ENCODE measurements around the gene CDON. TPM values are rescaled to one million over a fixed set of nuclear protein-coding genes. Genes with fewer than 3 reads are reported as not detected.

The CDON gene
- total RNA-seq, 1 donor from 2014 or later, result 25.8 TPM

DNA sequence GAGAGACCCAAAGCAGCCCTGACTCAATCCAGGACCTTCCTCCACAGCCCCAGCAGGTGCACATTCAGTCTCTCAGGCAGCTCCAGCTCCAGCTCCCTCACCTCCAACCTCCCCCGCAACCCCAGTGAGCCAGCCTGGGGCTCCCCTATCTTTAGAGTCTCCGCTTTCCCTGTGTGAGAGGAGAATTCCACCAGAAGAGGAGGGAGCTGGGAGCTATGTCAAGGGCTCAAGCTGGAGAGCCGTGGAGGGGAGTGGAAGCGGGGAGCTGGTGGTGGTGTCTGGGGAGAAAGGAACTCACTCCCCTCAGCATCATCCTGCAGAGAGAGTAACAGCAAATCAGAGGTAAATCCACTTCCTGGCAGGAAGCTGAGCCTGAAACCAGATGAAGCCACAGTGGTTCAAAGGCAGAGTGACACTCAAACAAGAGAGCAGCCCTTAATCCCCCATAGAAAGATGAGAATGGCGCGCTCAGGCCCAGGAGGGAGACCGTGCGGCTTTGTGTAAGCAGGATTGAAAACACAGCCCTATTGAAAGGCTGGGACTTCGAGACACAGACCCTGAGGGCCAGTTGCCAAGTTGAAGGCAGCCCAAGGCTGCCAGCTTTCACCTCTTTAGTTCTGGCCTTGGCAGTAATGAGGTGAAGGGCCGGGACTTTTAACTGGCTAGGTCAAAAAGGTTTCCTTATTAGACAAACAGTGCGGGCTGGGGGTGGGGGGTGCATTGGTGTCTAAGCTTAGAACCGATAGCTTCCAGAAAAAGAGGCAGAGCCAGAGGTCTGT is 21.4 kb upstream of the CDON start:
- DNase-seq (ENCODE audit: low spot score), result no peak

DNA sequence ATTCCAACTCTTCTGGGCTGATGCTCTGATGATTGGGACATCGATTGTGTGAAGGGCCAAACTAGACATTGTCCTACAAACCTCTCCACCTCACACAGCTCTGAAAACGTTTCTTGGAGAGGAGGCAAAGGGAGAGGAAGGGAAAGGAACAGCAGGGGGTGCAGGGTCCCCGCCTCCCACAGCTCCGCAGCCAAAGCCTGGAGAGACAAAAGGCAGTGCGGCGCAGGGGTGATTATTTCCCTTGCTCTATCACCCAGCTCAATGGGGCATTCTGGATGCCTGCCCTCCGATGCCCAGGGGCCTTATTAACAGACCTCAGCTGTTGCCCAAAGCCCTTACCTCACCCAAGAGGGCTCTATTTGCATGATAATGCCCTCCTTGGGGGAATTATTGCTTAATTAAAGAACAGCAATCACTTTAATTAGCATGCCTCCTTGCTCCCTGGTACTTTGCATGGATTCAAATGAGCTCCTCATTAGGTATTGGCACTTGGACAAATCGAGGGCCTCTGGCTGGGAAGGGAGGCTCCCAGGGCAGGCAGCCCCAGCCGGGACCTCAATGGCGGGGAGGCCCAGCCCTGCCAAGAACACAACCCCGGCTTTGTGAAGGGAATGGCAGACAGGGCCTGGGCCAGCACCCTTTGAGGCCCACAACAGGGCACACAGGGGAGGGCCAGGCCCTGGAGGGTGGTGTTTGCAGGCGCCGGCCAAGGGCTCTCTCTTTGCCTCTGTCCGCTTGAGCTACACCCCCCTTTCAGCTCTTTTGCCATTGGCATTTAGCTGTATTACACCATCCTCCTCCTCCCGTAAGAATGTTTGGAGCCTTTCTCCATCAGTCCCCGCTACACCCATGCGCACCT is 19.8 kb upstream of the CDON start:
- DNase-seq (ENCODE audit: low spot score), result no peak

DNA sequence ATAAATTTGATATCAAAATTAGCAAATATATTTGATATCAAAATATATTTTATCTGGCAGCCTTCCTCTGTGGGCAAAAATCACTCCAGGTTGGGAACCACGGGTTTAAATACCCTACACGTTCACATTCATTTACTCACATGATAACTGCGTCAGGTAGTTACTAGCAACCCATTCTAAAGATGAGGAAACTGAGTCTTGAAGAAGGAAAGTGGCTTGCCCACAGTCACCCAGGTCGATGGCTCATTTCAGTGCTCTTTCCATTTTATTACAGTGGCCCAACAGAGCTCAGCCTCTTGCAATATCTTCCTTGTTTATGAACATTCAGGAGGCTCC is 19.2 kb upstream of the CDON start:
- no peak for DNase-seq (ENCODE audit: low spot score)

DNA sequence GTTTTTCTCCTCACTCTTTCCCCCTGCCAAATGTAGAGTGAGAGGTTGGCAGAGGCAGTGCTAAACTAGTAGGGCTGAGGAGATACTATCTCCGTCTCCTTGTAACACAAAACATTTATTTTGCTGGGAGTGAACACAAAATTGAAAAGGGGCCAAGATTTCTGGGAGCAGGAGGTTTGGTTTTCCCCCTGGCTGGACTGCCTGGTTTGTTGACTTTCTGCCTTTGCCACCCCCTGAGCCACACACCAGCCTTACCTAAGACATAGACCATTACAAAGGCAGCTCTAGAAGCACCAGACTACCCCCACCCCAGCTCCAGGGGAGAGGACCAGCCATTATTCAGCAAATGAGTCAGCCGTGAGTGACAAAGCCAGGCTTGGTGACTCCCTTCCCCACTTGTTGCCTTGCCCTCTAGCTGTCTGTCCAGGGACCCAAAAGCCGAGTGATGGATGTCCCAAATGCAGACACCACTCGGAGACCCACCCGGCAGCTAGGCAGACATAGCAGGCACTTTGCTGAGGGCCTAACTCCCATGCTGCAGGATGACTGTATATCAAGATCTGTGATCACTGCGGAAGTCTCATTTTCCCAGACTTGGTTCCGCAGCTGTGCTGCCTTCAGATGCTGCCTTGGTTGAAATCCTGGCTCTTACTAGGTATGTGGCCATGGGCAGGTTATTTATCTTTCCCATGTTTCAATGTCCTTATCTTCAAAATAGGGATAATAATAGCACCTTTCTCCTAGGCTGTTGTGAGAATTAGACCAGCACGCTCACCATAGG is 17.7 kb upstream of the CDON start:
- no peak for DNase-seq (ENCODE audit: low spot score)

DNA sequence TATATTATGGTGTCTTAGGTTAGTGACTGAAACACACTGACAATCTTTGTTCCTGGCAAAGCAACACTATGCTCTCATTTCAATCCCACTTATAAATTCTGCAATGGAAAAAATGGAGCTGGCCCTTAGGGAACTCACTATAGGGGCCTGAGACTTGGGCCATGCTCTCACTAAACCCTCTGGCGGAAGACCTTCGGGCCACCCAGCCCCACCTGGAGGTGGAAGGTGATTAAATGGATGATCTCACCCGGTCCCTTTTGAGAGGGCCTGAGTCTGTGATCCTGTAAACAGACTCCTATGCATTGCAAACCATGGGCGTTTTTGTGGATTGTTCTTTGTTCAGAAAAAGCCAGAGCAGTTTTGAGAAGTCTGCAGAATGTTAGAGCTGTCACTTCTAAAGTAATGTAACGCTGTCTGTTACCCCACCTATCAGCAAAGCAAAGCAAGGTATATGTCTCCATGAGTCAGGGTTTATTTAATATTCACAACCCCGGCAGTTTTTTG is 17.0 kb upstream of the CDON start:
- DNase-seq (ENCODE audit: low spot score), result no peak

DNA sequence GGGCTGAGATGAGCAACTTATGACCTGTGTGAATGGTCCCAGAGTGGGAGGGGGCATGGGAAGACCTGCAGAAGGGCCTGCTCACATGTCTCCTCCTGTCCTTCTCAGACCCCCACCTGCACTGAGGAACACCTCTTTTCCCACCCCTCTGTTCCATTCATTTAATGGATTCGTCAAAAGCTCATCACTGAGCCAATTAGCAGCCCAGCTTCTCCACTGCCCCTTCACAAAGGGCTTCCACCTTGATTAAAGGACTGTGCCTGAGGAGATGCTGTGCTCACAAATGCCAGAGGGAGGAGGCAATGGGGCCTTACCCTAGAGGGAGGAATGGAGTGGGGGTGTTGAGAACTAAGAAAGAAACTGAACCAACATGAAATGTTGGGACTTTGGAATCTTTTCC is 14.0 kb upstream of the CDON start:
- no peak for DNase-seq (ENCODE audit: low spot score)

DNA sequence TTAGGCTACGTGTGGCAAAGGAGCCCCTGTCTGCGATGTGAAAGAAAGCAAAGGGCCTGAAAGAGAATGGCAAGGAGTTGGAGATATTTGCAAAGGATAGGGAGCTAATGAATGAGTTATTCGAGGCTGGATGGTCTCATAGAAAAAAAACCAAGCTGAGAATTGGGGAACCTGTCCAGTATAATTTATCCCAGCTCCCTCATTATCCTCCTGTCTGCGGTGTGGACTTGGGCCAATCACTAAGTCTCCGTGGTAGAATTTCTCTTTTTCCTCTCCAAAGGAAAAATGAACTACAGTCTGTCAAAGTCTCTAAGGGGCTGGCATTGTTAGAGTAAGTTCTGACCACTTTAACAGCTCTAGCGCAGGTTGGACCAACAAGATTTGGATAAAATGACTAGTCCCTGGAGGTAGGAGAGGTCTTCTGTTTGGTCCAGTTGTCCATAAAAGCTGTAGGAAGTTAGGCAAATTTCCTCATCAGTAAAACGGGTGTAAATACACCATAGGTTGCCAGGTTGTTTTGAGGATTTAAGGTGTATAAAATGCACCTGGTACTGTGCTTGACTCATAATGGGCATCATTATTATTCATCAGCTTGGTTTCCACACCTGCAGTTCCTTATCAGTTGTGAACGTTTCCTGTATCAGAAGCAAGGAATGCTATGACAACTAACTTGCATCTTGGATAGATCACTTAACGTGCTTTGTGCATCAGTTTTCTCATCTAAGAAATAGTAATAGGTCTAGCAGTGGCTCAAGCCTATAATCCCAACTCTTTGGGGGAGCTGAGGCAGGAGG is 10.3 kb upstream of the CDON start:
- no peak for DNase-seq (ENCODE audit: low spot score)

DNA sequence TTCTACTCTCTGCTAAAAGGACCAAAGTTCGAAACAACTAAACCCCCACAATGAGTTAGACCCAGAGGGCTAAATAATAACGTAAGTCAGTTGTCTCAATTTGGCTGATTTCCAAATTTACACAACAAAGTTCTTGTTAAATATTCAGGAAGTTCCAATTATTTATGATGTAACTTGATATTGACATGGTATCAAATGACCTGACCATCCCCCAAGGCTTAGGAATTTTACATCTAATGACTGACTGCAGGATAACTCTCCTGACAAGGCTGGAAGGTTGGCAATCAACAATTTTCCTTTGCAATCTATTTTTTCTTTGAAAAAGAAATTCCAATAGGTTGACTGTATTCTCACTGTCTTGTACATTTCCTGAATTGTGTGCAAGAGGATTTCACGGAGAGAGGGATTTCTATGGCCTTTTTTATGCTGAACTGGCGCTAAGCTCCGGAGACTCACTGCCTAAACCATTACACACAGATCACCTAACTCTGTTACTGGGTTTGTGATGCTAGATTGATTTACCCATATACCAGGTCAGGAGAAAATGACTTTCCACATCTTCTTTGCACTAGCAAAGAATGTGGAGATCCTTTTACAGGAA is 9.6 kb upstream of the CDON start:
- DNase-seq (ENCODE audit: low spot score), result no peak

DNA sequence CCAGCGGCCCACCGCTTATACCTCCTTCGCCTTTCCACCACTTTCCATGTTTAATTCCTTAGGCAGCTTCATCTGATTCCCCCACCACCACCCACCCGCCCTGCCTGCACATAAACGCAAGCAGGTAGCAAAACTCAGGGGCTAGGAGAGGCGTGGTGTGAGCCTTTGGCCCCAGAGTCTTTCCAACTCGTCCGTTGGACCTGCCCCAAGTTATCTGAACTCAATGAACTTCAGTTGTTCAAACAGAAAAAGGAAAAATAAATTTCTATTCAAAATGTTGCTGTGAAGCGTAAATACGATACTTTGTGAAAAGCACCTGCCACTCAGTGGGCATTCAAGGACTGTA is 814 bp upstream of the CDON start:
- no peak for DNase-seq (ENCODE audit: low spot score)

DNA sequence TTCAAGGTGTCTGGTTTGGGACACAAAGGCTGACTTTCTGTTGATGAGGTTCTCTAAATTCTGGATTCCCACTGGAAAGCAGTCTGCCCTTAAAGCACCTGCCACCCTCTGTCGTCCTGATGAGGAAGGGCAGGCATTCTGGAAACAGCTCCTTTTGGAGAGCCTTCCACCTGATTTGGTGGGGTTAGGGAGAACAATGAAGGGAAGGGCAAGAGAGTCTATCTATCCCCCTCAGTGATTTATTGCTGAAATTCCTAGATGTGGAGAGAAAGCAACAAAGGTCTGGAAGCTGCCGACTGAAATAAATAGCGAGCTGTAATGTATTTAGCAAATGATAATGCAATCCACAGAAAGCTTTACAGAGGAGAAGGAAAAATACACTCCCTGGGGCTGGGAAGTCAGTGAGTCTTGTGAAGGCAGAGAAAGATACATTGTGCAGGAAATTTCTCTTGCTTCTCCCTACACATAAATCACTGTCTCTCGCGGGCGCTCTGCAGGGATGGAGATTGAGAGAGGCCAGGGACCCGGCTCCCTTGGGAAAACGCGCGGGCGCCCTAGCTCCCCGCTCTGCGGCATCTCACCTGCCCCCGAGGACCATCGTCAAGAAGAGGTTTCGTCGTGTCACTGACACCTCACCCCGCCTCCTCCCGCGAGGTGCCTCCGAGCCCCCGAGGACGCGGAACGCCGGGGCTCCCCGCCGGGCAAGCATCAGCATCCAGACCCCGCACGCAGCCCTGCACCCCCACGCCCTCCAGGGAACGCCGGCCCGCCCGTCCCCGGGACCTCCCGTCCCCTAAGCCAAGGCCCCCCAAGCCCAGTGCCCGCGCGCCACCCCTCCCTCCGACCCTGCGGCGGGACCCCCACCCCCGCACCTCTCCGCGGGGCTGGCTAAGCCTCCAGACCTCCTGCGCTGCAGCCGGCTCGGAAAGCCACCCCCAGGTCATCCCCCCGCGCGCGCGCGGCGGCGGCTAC is 673 bp downstream of the CDON start:
- peak; percentile 13 for DNase-seq (ENCODE audit: low spot score)

DNA sequence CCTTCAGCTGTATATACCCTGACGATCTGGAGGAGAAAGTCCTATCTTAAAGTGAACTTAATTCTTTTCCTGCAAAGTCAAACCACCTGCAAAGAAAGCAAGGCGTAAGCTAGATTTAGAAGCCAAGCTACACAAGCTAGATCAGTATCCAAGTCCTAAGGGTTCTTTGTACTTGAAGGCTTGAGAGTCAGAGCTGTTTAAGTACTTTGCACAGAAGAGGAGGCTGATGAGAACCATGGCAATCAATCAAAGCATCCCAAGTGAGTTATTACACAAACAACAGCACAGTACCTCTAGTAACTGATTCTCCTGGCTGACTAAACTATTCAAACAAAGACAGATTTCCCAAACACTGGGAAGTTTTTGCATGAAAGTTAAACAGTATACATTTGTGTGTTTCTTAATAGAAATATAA is 1.9 kb downstream of the CDON start:
- DNase-seq (ENCODE audit: low spot score), result no peak

DNA sequence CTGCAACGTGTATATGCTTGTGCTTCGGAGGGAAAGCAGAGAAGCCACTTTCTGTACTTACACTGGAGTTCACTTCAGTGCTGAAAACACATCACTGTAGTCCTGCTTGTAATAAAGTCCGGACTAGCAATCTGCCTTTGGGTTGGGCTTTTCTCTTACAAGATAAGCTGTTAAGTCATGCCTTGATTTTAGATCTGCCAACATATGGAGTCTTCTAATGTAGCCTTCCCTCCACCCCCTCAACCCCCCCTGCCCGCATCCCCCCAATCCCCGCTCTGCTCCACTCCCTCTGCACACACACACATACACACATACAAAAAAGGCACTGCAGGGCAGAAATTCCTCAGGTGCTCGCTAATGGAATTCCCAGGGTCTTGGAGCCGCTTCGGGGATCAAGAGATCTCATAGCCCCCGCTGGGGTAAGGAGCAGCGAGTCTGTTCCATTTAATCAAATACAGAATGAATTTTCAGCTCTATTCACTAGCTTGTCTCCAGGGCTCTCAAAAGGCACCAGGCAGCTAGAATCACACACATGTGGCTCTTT is 3.4 kb downstream of the CDON start:
- no peak for DNase-seq (ENCODE audit: low spot score)

DNA sequence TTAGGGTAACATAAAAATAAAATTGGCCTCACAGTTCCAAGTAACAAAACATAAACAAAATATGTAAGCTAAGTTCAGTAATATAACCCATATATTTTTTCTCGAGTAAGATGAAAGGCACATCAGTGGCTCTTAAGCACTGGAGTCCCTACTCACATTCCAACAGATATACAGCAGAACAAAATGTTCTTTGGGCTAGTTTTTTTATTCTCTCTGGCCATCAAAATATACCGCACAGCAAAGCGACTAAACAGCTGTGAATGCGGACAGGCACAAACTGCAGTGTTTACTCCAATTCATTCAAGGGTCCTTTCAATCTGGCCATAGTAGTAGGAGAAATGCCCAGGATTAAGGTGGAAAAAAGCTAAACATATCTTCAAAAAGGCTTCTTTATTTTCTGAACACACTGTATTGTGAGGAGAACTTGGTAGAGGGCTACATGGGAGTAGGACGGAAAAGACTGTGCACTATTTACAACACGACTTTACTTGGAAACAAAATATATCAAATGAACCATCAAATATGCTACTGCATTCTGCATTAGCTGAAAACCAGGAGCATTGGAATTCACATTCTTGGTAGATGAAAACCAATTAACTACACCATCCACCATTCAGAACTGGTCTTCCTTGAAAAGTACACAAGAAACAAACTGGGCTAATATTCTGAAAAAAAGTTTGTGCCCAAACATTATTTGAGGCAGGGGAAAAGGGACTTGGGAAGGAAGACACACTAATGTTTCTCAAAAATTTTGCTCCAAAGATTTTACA is 4.4 kb downstream of the CDON start:
- DNase-seq (ENCODE audit: low spot score), result no peak

DNA sequence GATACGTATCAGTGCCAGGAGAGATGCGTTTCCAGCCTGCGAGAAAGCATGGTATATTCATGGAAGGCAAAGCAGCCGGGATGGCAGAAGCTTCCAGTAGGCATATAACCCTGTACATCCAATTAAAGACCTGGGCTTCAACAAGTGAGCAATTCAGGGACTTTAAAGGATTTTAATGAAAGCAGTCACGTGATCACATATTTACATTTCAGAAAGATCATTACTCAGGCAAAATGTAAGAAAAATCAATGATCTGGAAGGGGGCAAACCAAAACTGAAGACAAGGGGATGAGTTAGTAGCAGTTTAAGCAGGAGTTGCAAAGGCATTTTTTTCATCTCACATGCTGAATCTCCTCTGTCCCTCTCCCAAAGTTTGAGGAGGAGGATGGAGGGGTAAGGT is 7.8 kb downstream of the CDON start:
- no peak for DNase-seq (ENCODE audit: low spot score)

DNA sequence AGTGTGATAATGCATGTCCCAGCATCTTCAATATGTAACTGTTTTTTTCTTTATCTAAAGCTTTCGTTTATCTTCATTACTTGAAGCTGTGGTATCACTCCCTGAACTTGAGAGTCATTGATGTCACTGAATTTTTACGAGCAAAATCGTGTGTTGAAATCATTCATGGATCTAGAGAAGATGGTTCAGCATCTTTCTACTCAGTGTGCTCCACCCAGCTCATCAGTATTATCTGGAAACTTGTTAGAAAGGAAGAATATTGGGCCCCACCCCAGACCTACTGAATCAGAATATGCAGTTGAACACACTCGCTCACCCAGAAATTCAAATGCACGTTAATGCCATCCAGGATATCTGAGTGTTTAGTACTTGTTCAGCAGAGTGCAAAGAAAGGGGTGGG is 8.3 kb downstream of the CDON start:
- no peak for DNase-seq (ENCODE audit: low spot score)

DNA sequence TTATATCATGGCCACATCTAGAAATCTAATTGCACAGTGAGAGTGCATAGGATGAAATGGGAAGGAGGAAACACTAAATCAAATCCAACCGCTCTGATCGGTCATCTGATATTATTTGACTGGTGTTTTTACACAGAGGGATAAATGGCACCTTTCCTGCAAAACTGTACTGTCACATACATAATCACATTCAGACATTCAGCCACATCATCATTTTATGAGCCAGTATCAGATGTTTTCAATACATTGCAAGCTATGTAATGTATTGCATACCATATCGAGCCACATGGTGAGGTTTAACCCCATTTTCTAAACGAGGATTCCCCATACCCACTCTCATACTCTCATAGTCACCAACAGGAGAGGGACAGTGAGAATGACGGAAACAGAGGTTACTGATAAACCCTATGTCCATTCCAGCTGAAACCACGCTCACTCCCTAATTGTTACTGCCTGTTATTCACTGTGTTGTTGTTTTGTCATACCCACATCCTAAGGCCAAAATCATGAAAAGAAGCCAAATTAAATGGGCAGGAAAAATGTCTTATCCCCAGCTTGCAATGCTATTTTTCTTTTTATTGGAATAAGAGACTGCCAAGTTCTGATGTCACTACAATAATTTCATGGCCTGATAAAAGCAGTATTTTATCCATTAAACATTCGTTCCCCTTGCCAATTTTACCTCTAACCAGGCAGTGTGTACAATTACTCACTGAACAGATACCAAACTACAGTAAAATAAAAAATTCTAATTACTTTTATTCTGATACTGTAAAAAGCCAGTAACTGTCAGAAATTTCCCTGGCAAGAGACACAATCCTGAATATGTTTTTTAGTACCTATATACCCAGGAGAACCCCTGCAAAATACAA is 9.0 kb downstream of the CDON start:
- no peak for DNase-seq (ENCODE audit: low spot score)

DNA sequence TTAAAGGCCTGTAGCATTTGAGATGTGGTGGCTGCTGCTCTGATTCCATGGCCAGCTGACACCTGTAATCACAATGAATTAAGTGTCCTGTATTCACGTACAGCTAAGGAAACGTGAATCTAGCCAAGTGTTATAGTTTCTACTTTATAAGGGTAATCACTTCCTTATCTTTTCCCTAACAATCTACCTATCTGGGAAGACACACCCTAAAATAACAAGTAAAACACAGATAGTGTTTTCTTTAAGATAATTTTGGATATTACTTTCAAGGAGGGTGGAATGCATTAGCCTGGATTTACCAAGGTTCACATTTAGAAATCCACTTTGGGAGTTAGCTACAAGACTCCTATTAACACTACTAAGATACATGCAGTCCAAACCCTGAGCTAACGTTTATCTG is 11.5 kb downstream of the CDON start:
- DNase-seq (ENCODE audit: low spot score), result no peak

DNA sequence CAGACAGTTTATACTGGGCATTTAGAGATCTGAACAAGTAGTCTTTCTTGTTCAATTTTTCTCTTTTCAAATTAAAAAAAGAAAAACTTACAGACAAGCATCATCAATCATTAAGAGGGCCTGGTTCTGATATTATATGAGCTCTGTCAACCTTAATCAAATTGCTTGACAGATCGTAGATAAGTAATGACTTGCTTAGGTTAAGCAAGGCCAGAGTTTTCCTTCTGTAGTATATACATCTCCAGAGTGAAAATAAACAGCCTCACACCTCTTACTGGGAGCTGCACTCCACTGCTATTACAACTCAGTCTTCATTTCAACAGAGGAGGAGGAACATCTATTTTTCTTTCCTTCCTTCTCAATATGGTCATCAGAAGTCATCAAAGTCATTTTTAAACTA is 13.5 kb downstream of the CDON start:
- DNase-seq (ENCODE audit: low spot score), result no peak
